ENCODE measurements around the gene SMIM41.
A peak's percentile ranks its signal among the peaks of the same experiment; 100 is the strongest.

SMIM41 gene

GRCh38 chr12:52036587-52037171, 42.8 kb upstream of the SMIM41 start:
- no peak for TF ChIP-seq CTCF (conservative IDR thresholded peaks at IDR 0.05; ENCODE audit: low read length)
- peak overlapping the region; percentile 53 for H3K4me3 ChIP-seq (ENCODE audit: low read length)
- DNase-seq (ENCODE audit: low read depth): peak; percentile 78

GRCh38 chr12:52037248-52037861, 42.1 kb upstream of the SMIM41 start:
- 0 out of 2 replicates have a peak, but pooled peaks have one; percentile 14 for TF ChIP-seq CTCF (conservative IDR thresholded peaks at IDR 0.05; ENCODE audit: low read length)
- peak; percentile 67 for DNase-seq (ENCODE audit: low read depth)
- H3K4me3 ChIP-seq (ENCODE audit: low read length): peak overlapping the region; percentile 79

- H3K4me3 ChIP-seq (ENCODE audit: low read length): peak overlapping the region; percentile 40
- no peak for DNase-seq (ENCODE audit: low read depth)
- TF ChIP-seq CTCF (conservative IDR thresholded peaks at IDR 0.05; ENCODE audit: low read length): no peak
These were observed 41.1 kb upstream of the SMIM41 start for GRCh38 chr12:52038447-52038846.

- no peak for DNase-seq (ENCODE audit: low read depth)
- no peak for TF ChIP-seq CTCF (conservative IDR thresholded peaks at IDR 0.05; ENCODE audit: low read length)
These were observed 38.5 kb upstream of the SMIM41 start for GRCh38 chr12:52041035-52041434.

GRCh38 chr12:52041695-52042123, 37.8 kb upstream of the SMIM41 start:
- no peak overlapping the region for H3K4me3 ChIP-seq (ENCODE audit: low read length)
- TF ChIP-seq CTCF (conservative IDR thresholded peaks at IDR 0.05; ENCODE audit: low read length): no peak

More at GRCh38 chr12:52041035-52041434, 38.5 kb upstream of the SMIM41 start:
- no peak overlapping the region for H3K4me3 ChIP-seq (ENCODE audit: low read length)

GRCh38 chr12:52042706-52043385, 36.7 kb upstream of the SMIM41 start:
- DNase-seq (ENCODE audit: low read depth): no peak
- H3K4me3 ChIP-seq (ENCODE audit: low read length): no peak overlapping the region
- TF ChIP-seq CTCF (conservative IDR thresholded peaks at IDR 0.05; ENCODE audit: low read length): no peak

More at GRCh38 chr12:52041695-52042123, 37.8 kb upstream of the SMIM41 start:
- DNase-seq (ENCODE audit: low read depth): peak; percentile 70

Data from AG10803 (cell line).